Neutrophil (primary cell): ENCODE data around the gene SLC45A1.

Source experiments
- H3K27ac ChIP-seq: fragments of 200-600 bp; sonication (generic); 2 replicates; pipeline ENCODE4 v1.5.1; 2016; ENCODE audit warnings: mild to moderate bottlenecking, moderate library complexity
- H3K27me3 ChIP-seq: fragments of 200-600 bp; sonication (generic); 2 replicates; pipeline ENCODE4 v1.6.0; 2016; ENCODE audit warnings: mild to moderate bottlenecking
- H3K36me3 ChIP-seq: fragments of 200-600 bp; sonication (generic); 2 replicates; pipeline ENCODE4 v1.5.1; 2017
- H3K4me1 ChIP-seq, 2 experiments: fragments of 200-600 bp in 1 of 2; sonication (generic) in 1 of 2; 1 replicate in 1 of 2; 2 replicates in 1 of 2; pipeline versions ENCODE4 v1.5.1 to v1.6.1; 2013 to 2016; ENCODE audit warnings: low read depth in 1 of 2, low read length in 1 of 2, mild to moderate bottlenecking in 1 of 2, moderate library complexity in 1 of 2; ENCODE audit not compliant: control insufficient read depth in 1 of 2, insufficient read depth in 1 of 2
- H3K4me3 ChIP-seq, 2 experiments: fragments of 200-600 bp in 1 of 2; sonication (generic) in 1 of 2; 1 replicate in 1 of 2; 2 replicates in 1 of 2; pipeline ENCODE4 v1.5.1; 2013 to 2016; ENCODE audit warnings: low read depth in 1 of 2, low read length in 1 of 2, mild to moderate bottlenecking in 1 of 2, moderate library complexity in 1 of 2
- H3K9me3 ChIP-seq: fragments of 200-600 bp; sonication (generic); 2 replicates; pipeline ENCODE4 v1.5.1; 2016
- CTCF ChIP-seq: fragments of 200-600 bp; sonication (generic); IDR thresholded peaks from 2 replicates; pipeline ENCODE4 v1.5.1; 2016; ENCODE audit warnings: antibody characterized with exemption

The SLC45A1 gene

DNA sequence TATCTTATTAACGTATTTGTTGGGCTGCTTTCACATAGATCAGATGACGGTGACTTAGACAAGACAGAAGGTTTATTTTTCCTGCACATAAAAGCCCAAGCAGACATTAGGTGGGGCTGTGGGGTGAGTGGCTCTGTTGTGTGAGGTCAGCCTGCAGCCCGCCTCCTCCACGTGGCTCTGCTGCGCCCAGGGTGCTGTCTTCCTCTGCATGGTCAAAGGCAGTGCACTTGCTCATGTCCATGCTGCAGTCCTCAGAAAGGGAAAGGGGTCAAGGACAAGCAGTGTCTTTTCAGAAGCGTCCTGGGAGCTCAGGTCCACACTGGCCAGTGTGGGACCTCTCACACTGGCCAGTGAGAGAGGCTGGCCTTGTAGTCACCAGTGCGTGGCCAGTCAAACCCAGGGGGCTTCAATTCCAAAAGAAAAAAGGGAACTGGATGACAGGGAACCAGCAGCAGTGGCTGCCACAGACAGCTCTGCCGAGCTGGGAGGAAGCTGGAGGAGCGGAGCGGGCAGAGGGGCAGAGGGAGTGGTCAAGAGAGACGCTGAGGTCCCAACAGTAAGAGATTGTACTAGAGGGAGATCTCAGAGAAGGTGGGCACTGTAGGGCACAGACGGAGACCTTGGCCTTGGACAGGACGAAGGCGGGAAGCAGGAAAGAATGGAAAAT, 35.9 kb upstream of the SLC45A1 start:
- Histone ChIP-seq H3K9me3 (no peaks in the 10 kb centered on the region), H3K4me3 (no peak overlapping the region), H3K36me3 (no peaks in the 10 kb centered on the region), H3K27ac (no peak overlapping the region), H3K4me1 (no peaks in the 10 kb centered on the region), H3K27me3 (peaks cover 50% of the 10 kb centered on the region)
- TF ChIP-seq CTCF, result no peak

DNA sequence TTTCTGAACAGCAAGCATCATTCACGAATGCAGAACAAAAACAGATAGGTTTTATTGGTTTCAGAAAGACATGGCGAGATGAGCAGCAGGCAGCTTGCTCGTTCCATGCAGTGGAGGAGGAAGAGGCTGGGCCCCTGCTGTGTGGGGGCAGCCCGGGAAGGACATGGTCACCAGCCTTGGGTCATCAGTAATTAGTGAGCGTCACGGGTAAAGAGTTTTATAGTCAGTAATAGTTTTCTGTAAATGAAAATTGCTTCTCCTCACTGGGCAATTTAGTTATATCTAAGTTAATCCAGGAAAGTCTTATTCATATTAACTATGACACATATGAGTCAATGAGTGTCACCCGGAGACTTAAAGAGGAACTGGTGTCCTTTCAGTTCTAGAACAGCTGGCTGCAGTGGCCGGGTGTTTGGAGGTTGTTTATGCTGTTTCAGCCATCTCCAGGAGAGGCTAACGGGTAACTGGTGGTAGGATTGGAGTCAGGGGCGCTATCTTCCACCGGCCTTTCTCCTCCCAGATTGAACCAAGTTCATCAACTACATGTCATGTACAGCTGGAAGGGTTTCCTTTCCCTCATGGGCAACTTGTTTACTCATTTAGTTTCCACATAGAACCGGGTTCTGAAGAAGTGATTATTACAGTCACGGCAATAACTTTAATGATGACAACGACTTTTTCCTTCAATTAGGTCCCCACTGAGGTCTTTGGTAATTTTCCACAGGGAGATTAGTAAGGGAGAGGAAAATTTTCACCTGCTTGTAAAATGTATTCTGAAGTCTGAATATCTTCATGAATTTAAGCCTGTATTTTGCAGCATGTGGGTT, 34.6 kb upstream of the SLC45A1 start:
- H3K9me3 ChIP-seq, result no peaks in the 10 kb centered on the region
- H3K27me3 ChIP-seq, result peaks cover 50% of the 10 kb centered on the region
- no peak overlapping the region for H3K4me3 ChIP-seq
- no peak for TF ChIP-seq CTCF
- H3K27ac ChIP-seq, result no peak overlapping the region
- H3K4me1 ChIP-seq, result no peaks in the 10 kb centered on the region
- no peaks in the 10 kb centered on the region for H3K36me3 ChIP-seq

DNA sequence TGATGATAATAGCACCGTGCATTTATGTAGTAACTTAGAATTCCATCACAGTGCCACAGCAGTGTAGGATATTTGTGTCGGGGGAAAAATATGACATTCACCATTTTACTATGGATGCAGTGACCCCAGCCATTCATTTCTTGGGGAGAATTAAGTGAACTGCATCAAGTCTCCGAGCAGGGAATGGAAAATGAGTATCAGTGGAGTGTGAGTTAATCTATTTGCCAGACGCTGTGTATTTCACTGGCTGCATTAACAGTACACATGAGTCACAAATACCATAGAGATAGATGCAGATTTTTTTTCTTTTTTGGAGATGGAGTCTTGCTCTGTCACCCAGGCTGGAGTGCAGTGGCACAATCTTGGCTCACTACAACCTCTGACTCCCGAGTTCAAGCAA, 33.8 kb upstream of the SLC45A1 start:
- TF ChIP-seq CTCF, result no peak
- H3K27ac ChIP-seq, result no peak overlapping the region
- no peak overlapping the region for H3K4me3 ChIP-seq
- no peaks in the 10 kb centered on the region for H3K4me1 ChIP-seq
- no peaks in the 10 kb centered on the region for H3K9me3 ChIP-seq
- peaks cover 50% of the 10 kb centered on the region for H3K27me3 ChIP-seq
- no peaks in the 10 kb centered on the region for H3K36me3 ChIP-seq

- Histone ChIP-seq H3K4me1 (no peaks in the 10 kb centered on the region), H3K27ac (no peak overlapping the region), H3K4me3 (no peak overlapping the region), H3K9me3 (no peaks in the 10 kb centered on the region), H3K36me3 (no peaks in the 10 kb centered on the region), H3K27me3 (peaks cover 50% of the 10 kb centered on the region)
- TF ChIP-seq CTCF, result no peak
Observed at GRCh38 chr1:8285103-8285502, 32.8 kb upstream of the SLC45A1 start.

- no peak overlapping the region for H3K27ac ChIP-seq
- H3K9me3 ChIP-seq, result no peaks in the 10 kb centered on the region
- peaks cover 47% of the 10 kb centered on the region for H3K27me3 ChIP-seq
- H3K4me3 ChIP-seq, result no peak overlapping the region
- TF ChIP-seq CTCF, result no peak
- no peaks in the 10 kb centered on the region for H3K36me3 ChIP-seq
- no peaks in the 10 kb centered on the region for H3K4me1 ChIP-seq
Observed at GRCh38 chr1:8285965-8286364, 31.9 kb upstream of the SLC45A1 start.
